ENCODE measurements around the gene MICAL1.
"Not testable (repeated sequence)": the region's sequence is repeated elsewhere in the genome, so short reads cannot be mapped to it uniquely, and the experiment has no call there.

MICAL1 gene

DNA sequence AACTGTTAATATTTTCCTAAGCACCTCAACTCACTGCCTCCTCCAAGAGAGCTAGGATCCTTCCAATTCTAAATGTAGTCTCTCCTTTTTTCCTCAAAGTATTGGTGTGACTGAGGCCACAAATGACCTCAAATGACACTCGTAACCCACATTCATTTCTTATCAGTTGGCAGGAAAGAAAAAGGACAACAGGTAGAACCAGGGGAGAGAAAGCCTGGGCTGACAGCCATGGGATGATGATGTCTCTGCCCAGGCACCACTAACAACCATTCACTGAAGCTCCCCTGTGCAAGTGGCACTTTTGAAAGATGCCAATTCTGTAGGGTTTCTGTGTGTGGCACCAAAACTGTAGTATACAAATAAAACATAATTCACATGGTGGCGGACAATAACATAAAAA, 20.1 kb upstream of the MICAL1 start:
- no peak for DNase-seq (ENCODE audit: low read depth in 2 of 2)

DNA sequence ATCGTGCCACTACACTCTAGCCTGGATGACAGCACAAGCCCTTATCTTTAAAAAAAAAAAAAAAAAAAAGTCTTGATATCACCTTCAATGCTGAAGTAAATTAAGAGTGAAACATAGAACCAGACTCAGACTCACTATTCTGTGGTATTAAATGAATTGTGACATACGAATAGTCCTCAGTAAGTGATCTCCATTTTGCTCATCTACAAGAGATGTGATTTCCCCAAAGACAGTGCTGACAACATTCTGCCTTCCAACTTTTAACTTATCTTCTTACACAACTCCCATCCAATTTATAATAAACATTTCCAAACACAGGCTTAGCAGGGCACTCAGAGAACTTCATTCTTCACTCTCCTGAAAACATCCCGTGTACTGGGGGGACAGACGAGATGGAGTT, 19.4 kb upstream of the MICAL1 start:
- no peak for DNase-seq (ENCODE audit: low read depth in 2 of 2)

DNA sequence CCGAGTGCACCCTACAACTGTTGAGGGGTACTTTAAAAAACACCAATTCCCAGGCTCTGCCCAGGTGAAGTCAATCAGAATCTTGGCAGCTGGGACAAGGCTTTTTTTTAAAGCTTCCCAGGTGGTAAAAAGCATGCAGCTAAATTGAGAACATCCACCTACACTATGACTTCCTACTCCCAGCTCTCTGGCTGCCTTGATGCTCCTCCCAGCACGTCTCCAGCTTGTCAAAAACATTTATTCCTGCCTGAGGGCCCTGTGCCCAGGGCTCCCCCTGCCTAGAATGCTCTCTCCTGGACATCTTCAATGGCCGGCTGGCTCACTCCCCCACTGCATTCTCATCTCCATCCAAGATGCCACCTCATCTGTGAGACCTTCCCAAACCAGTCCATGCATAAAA, 17.5 kb upstream of the MICAL1 start:
- DNase-seq (ENCODE audit: low read depth in 2 of 2), result no peak

DNA sequence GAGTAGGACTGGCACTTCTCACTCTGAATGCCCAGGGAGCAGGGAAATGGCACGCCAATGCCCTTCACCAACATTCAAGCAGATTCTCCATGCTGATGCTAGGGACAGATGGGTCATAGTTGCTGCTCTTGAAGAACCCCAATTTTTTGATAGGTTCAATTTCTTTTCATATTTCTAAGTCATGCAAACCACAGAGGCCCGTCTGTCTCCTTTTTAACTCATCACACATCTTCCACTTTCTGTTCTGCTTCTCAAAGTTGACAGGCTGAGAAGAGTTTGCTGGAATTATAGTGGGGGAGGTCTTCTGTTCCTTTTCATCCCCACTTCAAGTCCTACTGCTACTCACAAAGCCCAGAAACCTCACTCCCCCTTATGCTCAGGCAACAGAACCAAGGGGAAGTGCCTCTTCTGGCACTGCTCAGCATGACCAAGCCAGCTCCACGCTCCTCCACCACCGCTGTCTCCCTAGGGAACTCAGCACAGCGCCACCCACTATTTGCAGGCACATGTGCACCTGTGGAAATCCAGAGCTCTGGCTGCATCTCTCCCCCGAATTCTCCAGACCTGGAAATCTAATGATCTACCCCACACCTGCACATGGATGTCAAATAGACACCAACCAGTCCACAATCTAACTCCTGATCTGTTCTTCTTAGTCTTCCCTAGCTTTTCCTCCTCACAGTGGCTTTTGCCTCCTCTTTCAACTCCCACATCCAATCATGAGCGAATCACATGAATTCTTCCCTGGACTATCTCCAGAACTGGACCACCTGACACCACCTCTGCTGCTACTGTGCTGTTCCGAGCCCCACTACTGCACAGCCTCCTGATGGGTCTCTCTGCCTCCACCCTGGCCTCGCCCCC, 16.8 kb upstream of the MICAL1 start:
- no peak for DNase-seq (ENCODE audit: low read depth in 2 of 2)

DNA sequence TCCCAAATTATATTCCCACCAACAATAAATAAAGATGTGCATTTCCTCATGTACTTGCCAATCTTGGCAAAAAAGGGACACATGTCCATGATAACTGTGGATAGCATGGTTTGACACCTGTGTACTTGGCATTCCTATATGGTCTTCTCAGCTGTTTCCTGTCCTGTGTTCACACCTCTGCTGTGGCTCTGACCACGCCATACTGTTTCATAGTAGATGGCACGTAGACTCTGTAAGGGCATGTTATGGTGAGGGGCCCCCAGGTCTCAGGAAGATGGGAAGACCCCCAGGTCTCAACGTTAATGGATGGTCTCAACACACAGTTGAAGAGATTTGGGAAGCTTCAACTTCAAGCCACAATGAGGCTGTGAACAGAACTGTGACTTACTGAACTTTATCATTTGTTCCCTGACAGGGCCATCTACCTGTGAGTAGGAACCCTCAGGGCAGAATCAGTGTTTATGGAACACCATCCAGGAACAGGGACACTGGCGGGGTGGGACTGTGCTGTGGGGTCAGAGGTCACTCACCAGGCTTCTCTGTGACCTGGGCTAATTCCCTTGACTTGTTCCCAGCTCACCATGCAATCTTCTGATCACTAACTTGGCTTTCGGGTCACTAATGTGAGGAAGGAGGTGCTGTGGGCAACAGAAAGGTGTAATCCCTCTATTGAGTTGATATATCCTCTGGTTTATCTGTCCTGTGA, 15.7 kb upstream of the MICAL1 start:
- DNase-seq (ENCODE audit: low read depth in 2 of 2), result no peak

GRCh38 chr6:109469591-109470189, 14.1 kb upstream of the MICAL1 start:
- no peak for DNase-seq (ENCODE audit: low read depth in 2 of 2)

DNA sequence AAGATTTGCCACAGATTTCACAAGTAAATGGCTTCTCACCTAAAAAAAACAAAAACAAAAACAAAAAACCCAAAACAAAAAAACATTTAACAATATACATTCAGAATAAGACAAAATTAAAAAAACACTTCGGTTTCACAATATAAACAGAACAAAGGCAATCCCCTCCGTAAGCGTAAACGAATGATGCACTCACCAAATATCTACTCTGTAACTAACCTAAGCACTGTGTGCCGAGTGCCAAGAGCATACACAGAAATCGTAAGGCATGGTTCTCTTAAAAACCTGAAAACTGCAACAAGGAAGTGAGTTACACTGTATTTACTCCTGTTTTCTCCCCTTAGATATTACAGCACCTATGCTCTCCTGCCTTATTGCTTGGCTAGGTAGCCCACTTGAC, 12.1 kb upstream of the MICAL1 start:
- no peak for DNase-seq (ENCODE audit: low read depth in 2 of 2)

- DNase-seq (ENCODE audit: low read depth in 2 of 2), result no peak
These were observed 10.8 kb upstream of the MICAL1 start for GRCh38 chr6:109466212-109466923.

DNA sequence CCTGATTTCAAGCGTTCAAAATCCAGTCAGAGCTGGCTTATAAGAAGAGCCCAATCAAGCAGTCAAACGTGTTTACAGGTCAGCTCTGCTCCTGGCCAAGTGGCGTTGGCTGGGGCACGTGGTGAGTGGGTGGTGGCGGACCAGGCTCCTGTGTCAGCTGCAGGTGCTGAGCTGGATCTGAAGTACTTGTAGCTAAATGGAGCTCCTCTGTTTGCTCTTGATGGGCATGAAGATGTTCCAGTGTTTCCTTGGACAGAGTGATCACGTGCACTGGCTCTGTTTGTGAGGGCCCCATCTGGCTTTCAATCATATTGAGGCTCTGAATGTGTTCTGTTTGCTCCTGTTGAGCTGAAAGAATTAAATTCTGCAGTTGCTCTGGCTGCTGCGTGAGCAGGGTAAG, 10.2 kb upstream of the MICAL1 start:
- no peak for DNase-seq (ENCODE audit: low read depth in 2 of 2)

- DNase-seq (ENCODE audit: low read depth in 2 of 2), result no peak
These were observed 6.4 kb upstream of the MICAL1 start for GRCh38 chr6:109461733-109462526.

DNA sequence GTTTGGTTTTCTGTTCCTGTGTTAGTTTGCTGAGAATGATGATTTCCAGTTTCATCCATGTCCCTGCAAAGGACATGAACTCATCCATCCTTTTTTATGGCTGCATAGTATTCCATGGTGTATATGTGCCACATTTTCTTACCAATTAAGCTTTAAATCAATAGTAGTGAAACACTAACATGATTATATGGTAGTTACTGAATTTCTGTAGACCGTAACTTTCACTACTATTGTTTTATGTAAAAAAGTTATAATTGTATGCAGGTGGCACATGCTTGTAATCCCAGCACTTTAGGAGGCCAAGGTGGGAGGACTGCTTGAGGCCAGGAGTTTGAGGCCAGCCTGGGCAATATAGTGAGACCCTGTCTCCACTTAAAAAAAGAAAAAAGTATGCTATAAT, 5.6 kb upstream of the MICAL1 start:
- DNase-seq (ENCODE audit: low read depth in 2 of 2), result not testable (repeated sequence)

DNA sequence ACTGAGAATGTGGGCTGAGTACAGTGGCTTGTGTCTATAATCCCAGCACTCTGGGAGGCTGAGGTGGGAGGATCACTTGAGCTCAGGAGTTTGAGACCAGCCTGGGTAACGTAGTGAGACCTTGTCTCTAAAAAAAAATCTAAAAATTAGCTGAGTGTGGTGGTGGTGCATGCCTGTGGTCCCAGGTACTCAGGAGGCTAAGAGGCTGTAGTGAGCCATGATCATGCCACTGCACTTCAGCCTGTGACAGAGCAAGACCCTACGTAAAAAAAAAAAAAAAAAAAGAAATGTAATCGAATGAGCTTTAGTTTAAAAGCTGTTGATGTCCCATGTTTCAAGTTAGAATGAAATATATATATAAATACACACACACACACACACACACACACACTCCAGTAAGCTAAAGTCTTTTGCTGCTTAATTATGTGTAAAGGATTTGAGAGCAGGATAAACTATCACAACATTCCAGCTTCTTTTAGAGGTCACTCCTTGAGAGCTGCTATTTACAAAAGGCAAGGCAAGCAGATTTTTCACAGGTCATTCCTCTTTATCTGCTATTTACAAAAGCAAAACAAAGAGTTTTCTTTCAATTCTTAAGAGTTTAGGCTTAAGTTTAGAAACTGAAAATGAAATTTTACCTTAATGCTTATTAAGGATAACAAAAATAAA, 4.7 kb upstream of the MICAL1 start:
- no peak for DNase-seq (ENCODE audit: low read depth in 2 of 2)

DNA sequence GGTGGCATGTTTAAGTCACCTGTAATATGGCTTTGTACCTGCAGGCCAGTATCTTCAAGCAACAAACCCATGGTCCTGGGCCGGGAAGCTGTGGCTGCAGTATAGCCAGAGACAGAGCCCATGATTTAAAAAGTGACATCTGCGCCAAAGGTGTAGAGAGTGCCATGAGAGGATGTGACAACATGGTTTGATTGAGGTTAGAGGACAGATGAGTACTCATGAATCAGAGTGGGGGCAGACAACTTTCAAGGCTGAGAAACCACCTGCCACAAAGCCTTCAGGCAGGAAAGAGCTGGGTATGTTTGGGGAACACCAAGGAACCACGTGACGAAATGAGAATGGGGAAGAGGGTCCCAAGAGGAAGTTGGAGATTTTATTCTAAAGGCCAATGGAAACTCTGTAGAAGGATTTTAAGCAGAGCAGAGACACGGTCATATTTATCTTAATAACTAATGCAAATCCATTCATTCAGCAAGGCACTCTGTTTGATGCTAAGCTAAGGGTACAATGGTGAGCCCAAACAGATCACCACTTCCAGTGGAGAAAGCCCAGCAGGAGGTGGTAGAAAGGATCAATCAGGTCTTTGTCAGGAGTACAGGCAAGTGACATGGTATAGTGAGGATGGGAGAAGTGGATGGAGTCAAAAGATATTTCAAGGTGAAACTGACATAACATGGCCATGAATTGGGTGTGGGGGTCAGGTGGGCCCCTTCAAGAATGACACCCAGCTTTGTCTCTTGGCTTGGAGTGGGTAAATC, 3.4 kb upstream of the MICAL1 start:
- DNase-seq (ENCODE audit: low read depth in 2 of 2), result peak in 1 of 2 donors; percentile 29

DNA sequence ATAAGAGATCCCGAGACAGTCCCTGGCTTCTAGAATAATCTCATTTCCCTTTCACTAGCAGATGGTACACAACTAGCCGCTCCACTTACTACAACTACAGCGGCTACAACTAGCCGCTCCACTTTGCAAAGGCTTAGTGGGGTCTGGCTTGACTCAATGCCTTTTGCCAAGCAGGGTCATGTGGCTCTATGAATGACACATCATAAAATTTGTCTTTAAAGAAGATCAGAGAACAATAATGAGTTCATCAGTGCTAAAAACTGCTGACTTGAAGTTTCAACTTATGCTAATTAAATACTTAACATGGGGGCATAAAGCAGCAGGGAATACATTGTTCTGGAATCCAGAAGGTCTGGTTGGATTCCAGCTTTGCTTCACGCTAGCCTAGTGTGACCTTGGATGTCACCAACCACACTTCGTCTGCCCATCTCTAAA, 2.0 kb upstream of the MICAL1 start:
- DNase-seq (ENCODE audit: low read depth in 2 of 2), result no peak

- no peak for DNase-seq (ENCODE audit: low read depth in 2 of 2)
These were observed 1.4 kb upstream of the MICAL1 start for GRCh38 chr6:109456710-109457561.

DNA sequence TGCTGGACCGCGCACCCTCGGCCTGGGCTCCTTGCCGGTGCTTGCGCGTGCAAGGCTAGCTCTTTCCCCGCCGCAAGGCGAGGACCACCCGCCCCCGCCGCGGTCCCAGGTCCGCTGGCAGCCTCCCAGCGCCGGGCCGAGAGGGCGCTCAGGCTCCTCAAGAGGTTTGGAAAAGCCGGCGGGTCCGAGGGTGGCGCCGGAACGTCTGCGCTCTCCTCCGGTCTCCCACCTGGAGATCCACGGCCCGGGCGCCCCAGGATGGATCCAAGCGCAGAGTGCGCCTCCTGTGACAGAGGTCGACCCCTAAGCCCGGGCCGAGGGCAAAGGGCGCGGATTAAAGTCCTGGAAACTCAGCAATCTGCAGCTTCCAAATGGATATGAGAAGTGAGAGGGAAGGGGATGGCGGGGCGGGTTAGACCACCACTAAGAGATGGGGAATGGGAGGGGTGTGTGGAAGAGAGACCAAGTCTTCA, 575 bp upstream of the MICAL1 start:
- no peak for DNase-seq (ENCODE audit: low read depth in 2 of 2)

DNA sequence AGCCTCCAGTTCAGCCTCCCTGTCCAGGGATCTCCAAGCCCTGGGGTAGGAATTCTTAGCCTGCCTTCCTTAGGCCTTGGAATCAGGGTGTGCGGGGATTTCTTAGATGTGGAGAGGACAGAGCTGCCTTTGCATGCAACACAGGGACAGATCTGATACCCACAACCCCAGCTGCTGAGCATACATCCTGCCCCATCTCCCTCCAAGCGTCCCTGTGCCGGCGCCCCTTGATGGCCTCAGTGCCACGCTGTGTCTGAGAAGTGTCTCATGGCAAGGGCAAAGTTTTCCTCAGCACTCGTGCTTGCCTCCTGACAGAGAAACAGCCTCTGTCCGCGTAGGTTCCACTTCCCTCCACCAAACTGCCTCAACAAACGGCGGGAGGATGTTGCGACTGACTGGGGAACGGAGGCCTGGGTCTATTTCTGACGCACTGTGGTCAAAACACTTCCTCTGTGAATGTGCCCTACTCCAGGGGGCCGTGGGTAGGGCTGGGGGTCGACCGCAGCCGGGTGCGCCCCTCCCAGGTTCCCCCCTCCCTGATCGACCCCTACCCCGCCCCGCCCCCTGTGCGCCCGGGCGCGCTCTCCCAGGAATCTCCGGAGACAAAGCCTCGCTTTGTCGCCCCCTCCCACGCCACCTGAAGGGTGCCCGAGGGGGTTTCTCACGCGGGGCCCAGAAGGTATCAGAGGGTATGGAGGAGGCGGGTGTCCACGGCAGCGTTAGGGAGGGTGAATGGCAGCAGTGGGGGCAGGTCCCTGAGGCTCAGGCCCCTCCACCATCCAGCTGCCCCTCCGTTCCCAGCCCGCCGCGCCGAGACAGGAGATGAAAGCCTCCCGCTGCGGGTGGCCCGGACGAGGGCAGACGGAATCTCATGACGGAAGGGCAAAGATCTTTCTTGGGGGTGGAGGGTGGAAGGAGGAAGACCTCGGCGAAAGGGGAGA, 806 bp downstream of the MICAL1 start:
- DNase-seq (ENCODE audit: low read depth in 2 of 2), result peak; percentile 37 to 45
